H7 (cell line): ENCODE results near the gene SPHK1. TPM values are rescaled to one million over a fixed set of nuclear protein-coding genes. Genes with fewer than 3 reads are reported as not detected.
"Not testable (repeated sequence)": the region's sequence is repeated elsewhere in the genome, so short reads cannot be mapped to it uniquely, and the experiment has no call there.

Source experiments
- DNase-seq: peaks from one replicate; pipeline ENCODE4 v3.0.0; 2012
- H3K27me3 ChIP-seq: 2 replicates; pipeline ENCODE4 v1.6.0; 2011; ENCODE audit warnings: mild to moderate bottlenecking, low read length; ENCODE audit not compliant: control insufficient read depth, insufficient read depth
- H3K36me3 ChIP-seq: replicated peaks from 2 replicates; pipeline ENCODE4 v1.5.1; 2011; ENCODE audit warnings: low read length; ENCODE audit not compliant: control insufficient read depth, insufficient read depth
- H3K4me3 ChIP-seq: 2 replicates; pipeline ENCODE4 v1.5.1; 2011; ENCODE audit warnings: low read depth, mild to moderate bottlenecking, control low read depth, low read length, moderate library complexity; ENCODE audit not compliant: insufficient read depth
- total RNA-seq: library from RNA; depleted of rRNA; stranded (reverse); fragments of >200 nt; shearing (Covaris generic); gene quantifications from 2 replicates; pipeline ENCODE4 v1.2.3, GENCODE V29; 2014; rRNA removed

SPHK1 gene, protein sequence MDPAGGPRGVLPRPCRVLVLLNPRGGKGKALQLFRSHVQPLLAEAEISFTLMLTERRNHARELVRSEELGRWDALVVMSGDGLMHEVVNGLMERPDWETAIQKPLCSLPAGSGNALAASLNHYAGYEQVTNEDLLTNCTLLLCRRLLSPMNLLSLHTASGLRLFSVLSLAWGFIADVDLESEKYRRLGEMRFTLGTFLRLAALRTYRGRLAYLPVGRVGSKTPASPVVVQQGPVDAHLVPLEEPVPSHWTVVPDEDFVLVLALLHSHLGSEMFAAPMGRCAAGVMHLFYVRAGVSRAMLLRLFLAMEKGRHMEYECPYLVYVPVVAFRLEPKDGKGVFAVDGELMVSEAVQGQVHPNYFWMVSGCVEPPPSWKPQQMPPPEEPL
- 1.9 and 4.8 TPM in 2 replicates for total RNA-seq

DNA sequence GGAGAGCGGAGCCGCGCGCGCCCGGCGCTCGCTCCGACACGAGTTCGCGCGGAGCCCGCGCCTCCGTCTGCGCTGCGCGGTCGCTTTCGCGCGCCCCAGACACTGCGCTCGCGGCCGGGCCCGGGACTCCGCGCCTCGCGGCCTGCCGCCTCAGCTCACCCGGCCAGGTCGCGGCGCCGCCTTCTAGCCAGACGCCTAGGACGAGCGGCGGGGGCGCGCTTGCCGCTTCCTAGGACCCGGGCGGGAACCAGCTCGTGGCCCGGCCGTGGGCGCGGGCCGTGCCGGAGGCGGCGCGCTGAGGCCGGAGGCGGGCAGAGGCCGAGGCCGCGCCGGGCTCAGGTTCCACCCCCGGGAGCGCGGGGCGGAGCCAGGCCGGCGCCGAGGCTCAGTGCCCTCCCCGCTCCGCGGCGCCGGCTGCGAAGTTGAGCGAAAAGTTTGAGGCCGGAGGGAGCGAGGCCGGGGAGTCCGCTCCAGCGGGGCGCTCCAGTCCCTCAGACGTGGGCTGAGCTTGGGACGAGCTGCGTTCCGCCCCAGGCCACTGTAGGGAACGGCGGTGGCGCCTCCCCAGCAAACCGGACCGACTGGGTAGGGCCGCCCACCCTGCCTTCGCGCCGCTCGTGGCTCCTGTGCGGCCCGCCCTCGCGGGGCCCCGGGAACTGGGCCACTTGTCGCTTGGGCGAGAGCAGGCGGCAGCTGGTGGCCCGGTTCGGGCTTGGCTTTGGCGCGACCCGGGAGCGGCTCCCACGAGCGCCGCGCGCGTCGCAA, at the start of gene SPHK1:
Gene SPHK1 (plus strand): TSS at position 388 of the 765 bp plus-strand sequence. CDS start 1,036 bp downstream, outside the sequence.
- H3K36me3 ChIP-seq = no peaks in the 10 kb centered on the region; the same call in 1 of the 2 replicates
- peaks cover 40% of the 10 kb centered on the region for H3K27me3 ChIP-seq
- peak within 1 kb of the TSS; percentile 63 for H3K4me3 ChIP-seq
- peak; percentile 96 for DNase-seq

- no peak for DNase-seq
- H3K36me3 ChIP-seq = peaks cover 2% of the 10 kb centered on the region
- no peaks in the 10 kb centered on the region for H3K27me3 ChIP-seq
- no peak overlapping the region for H3K4me3 ChIP-seq
Observed at GRCh38 chr17:76335716-76336381, 48.6 kb upstream of the SPHK1 start.

GRCh38 chr17:76336756-76337412, 47.5 kb upstream of the SPHK1 start:
- H3K27me3 ChIP-seq = no peaks in the 10 kb centered on the region
- no peak overlapping the region for H3K4me3 ChIP-seq
- peaks cover 2% of the 10 kb centered on the region for H3K36me3 ChIP-seq
- no peak for DNase-seq

GRCh38 chr17:76337413-76337777, 47.0 kb upstream of the SPHK1 start:
- Histone ChIP-seq H3K36me3 (no peaks in the 10 kb centered on the region; the same call in none of the 2 replicates), H3K4me3 (no peak overlapping the region), H3K27me3 (no peaks in the 10 kb centered on the region)
- no peak for DNase-seq

GRCh38 chr17:76341301-76341700, 43.1 kb upstream of the SPHK1 start:
- H3K4me3 ChIP-seq = no peak overlapping the region
- H3K36me3 ChIP-seq = peaks cover 1% of the 10 kb centered on the region; the same call in 1 of the 2 replicates
- H3K27me3 ChIP-seq = no peaks in the 10 kb centered on the region
- no peak for DNase-seq

- peaks cover 3% of the 10 kb centered on the region for H3K36me3 ChIP-seq
Observed at GRCh38 chr17:76343106-76343505, 41.3 kb upstream of the SPHK1 start.

DNA sequence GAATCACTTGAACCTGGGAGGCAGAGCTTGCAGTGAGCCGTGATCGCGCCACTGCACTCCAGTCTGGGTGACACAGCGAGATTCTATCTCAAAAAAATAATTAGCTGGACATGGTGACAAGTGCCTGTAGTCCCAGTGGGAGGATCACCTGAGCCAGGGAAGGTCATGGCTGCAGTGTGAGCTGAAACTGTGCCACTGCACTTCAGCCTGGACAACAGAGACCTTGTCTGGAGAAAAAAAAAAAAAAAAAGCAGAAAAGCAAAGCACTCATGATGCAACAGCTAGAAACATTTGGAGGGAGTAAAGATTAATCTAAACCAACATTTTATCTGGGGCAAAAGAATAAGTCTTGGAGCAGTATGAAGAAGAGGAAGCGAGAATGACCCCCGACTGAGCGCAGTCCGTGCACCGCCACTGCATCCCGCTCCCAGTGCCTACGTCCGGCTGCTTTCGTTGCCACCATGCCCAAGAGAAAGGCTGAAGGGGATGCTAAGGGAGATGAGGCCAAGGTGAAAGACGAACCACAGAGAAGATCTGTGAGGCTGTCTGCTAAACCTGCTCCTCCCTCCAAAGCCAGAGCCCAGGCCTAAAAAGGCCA, 38.9 kb upstream of the SPHK1 start:
- Histone ChIP-seq H3K36me3 (peaks cover 3% of the 10 kb centered on the region), H3K4me3 (no peak overlapping the region), H3K27me3 (no peaks in the 10 kb centered on the region)
- no peak for DNase-seq

More at GRCh38 chr17:76343106-76343505, 41.3 kb upstream of the SPHK1 start:
- Histone ChIP-seq H3K27me3 (no peaks in the 10 kb centered on the region), H3K4me3 (no peak overlapping the region)
- no peak for DNase-seq

DNA sequence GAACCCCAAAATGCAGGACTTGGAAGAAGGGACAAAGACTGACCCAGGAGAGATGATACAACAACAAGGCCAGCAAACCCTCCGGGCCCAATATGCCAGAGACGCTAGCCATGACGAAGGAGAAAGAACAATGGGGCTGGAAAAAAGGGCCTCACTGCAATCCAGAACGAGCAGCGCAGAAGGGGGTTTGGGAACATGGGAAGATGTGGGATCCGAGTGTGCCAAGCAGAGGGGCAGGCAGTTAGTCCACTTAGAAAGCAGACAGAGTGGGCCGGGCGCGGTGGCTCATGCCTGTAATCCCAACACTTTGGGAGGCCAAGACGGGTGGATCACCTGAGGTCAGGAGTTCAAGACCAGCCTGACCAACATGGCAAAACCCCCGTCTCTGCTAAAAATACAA, 37.5 kb upstream of the SPHK1 start:
- H3K27me3 ChIP-seq, H3K4me3 ChIP-seq, H3K36me3 ChIP-seq, DNase-seq: not testable (repeated sequence)

DNA sequence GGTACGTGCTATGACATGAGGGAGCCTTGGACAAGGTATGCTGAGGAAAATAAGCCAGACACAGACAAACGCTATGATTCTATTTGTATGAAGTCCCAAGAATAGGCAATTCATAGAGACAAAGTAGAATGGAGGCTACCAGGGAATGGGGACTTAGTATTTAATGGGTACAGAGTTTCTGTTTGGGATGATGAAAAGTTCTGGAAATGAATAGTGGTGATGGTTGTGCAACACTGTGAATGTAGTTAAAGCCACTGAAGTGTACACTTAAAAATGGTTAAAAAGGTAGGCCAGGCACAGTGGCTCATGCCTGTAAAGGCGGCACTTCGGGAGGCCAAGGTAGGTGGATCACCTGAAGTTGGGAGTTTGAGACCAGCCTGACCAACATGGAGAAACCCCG, 33.9 kb upstream of the SPHK1 start:
- no peak overlapping the region for H3K4me3 ChIP-seq
- H3K36me3 ChIP-seq = peaks cover 3% of the 10 kb centered on the region
- H3K27me3 ChIP-seq = peaks cover 2% of the 10 kb centered on the region; the same call in 1 of the 2 replicates
- no peak for DNase-seq

GRCh38 chr17:76351526-76352071, 32.8 kb upstream of the SPHK1 start:
- H3K27me3 ChIP-seq = peaks cover 2% of the 10 kb centered on the region; the same call in 1 of the 2 replicates
- H3K36me3 ChIP-seq = peaks cover 2% of the 10 kb centered on the region; the same call in 1 of the 2 replicates
- no peak overlapping the region for H3K4me3 ChIP-seq
- DNase-seq = no peak

DNA sequence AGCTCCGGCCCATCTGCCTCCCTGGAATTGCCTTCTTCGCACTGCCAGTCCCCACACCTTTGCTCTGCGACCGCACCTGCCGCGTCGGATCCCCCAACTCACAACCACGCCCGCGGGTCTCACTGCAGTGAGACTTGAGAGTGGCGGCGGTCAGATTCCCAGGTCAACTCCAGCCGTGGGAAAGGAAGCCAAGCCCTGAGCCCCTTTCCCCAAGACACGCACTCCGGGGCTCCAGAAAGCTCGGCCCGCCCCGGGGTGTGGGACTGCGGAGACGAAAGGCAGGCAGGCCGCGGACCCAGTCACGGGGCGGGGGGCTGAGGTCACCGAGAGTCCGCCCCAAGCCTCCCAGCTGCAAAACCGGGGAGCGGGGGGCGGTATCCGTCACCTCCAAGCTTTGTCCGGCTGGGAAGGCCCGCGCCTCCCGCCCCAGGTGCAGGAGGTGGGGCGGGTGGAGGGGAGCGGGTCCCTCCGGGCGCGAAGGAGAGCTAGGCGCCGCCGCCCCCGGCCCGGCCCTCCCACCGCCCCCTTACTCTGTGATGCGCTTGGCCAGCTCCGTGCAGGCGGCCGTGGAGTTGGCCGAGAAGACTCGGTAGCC, 31.3 kb upstream of the SPHK1 start:
- Histone ChIP-seq H3K36me3 (no peaks in the 10 kb centered on the region), H3K4me3 (peak overlapping the region; percentile 93), H3K27me3 (peaks cover 2% of the 10 kb centered on the region; the same call in 1 of the 2 replicates)
- peak; percentile 93 for DNase-seq

- Histone ChIP-seq H3K4me3 (peak within 1 kb of the TSS; percentile 93), H3K36me3 (no peaks in the 10 kb centered on the region), H3K27me3 (peaks cover 2% of the 10 kb centered on the region; the same call in 1 of the 2 replicates)
- peak; percentile 96 for DNase-seq
Observed at GRCh38 chr17:76353599-76354316, 30.7 kb upstream of the SPHK1 start, which contains the start of gene PRPSAP1. Gene PRPSAP1, minus strand, starts transcription at chr17:76353916. Its CDS starts 213 bp downstream, at chr17:76353703.
